Mesenchymal stem cell (in vitro differentiated cells and primary cell): ENCODE data around the gene SDF4. TPM values are rescaled to one million over a fixed set of nuclear protein-coding genes. Genes with fewer than 3 reads are reported as not detected.
A peak's percentile ranks its signal among the peaks of the same experiment; 100 is the strongest.

ENCODE experiments used
- DNase-seq: peaks from one replicate; pipeline ENCODE4 v3.0.0-alpha.2; 2013
- H2AFZ ChIP-seq: one replicate; pipeline ENCODE4 v1.6.1; 2013; ENCODE audit warnings: low read depth, mild to moderate bottlenecking, control low read depth, inconsistent platforms, low read length, moderate library complexity
- H2AK5ac ChIP-seq: 2 replicates; pipeline ENCODE4 v1.6.1; 2013; ENCODE audit warnings: low read length, moderate library complexity, mild to moderate bottlenecking, inconsistent platforms; ENCODE audit not compliant: severe bottlenecking
- H2BK120ac ChIP-seq: one replicate; pipeline ENCODE4 v1.6.1; 2013; ENCODE audit warnings: low read depth, mild to moderate bottlenecking, inconsistent platforms, low read length, moderate library complexity
- H2BK12ac ChIP-seq, 2 experiments: one replicate each; pipeline ENCODE4 v1.6.1; 2013; ENCODE audit warnings: inconsistent platforms in 2 of 2, low read length in 2 of 2, mild to moderate bottlenecking in 2 of 2, moderate library complexity in 2 of 2, control low read depth in 1 of 2
- H2BK15ac ChIP-seq: one replicate; pipeline ENCODE4 v1.6.1; 2013; ENCODE audit warnings: mild to moderate bottlenecking, low read depth, inconsistent platforms; ENCODE audit not compliant: poor library complexity, severe bottlenecking
- H2BK5ac ChIP-seq: 2 replicates; pipeline ENCODE4 v1.6.1; 2013; ENCODE audit warnings: low read depth, mild to moderate bottlenecking, low read length, control low read depth, inconsistent platforms; ENCODE audit not compliant: poor library complexity, severe bottlenecking
- H3K14ac ChIP-seq, 2 experiments: one replicate each; pipeline ENCODE4 v1.6.1; 2013; ENCODE audit warnings: inconsistent platforms in 2 of 2, low read length in 2 of 2, control low read depth in 1 of 2, mild to moderate bottlenecking in 1 of 2, moderate library complexity in 1 of 2
- H3K18ac ChIP-seq, 2 experiments: one replicate each; pipeline ENCODE4 v1.6.1; 2013; ENCODE audit warnings: inconsistent platforms in 2 of 2, low read length in 2 of 2, control low read depth in 1 of 2, low read depth in 1 of 2, mild to moderate bottlenecking in 1 of 2
- H3K23ac ChIP-seq, 2 experiments: one replicate each; pipeline ENCODE4 v1.6.1; 2013; ENCODE audit warnings: inconsistent platforms in 2 of 2, low read length in 2 of 2, mild to moderate bottlenecking in 2 of 2, moderate library complexity in 2 of 2, control low read depth in 1 of 2
- H3K27ac ChIP-seq: 2 replicates; pipeline ENCODE4 v1.5.1; 2013; ENCODE audit warnings: mild to moderate bottlenecking, moderate library complexity, low read length, control low read depth, inconsistent platforms; ENCODE audit not compliant: poor library complexity, severe bottlenecking
- H3K27me3 ChIP-seq, 2 experiments: 2 replicates each; pipeline versions ENCODE4 v1.6.1 to v1.7.0; 2013; ENCODE audit warnings: low read length in 2 of 2, mild to moderate bottlenecking in 2 of 2, moderate library complexity in 2 of 2, control low read depth in 1 of 2, inconsistent platforms in 1 of 2; ENCODE audit not compliant: control insufficient read depth in 1 of 2, insufficient read depth in 1 of 2
- H3K36me3 ChIP-seq, 2 experiments: 2 replicates each; pipeline versions ENCODE4 v1.6.1 to v1.7.0; 2013; ENCODE audit warnings: low read length in 2 of 2, control low read depth in 1 of 2, inconsistent platforms in 1 of 2, low read depth in 1 of 2, mild to moderate bottlenecking in 1 of 2; ENCODE audit not compliant: insufficient read depth in 2 of 2, control insufficient read depth in 1 of 2
- H3K4ac ChIP-seq, 2 experiments: one replicate each; pipeline ENCODE4 v1.6.1; 2013; ENCODE audit warnings: inconsistent platforms in 2 of 2, low read length in 2 of 2, mild to moderate bottlenecking in 2 of 2, moderate library complexity in 2 of 2, control low read depth in 1 of 2, low read depth in 1 of 2
- H3K4me1 ChIP-seq: 2 replicates; pipeline ENCODE4 v1.6.1; 2013; ENCODE audit warnings: low read depth, low read length, control low read depth; ENCODE audit not compliant: control insufficient read depth, insufficient read depth
- H3K4me2 ChIP-seq: 2 replicates; pipeline ENCODE4 v1.6.1; 2013; ENCODE audit warnings: low read length, mild to moderate bottlenecking, inconsistent platforms; ENCODE audit not compliant: poor library complexity, severe bottlenecking
- H3K4me3 ChIP-seq, 2 experiments: 2 replicates each; pipeline versions ENCODE4 v1.5.1 to v1.7.0; 2013; ENCODE audit warnings: low read length in 2 of 2, mild to moderate bottlenecking in 2 of 2, control low read depth in 1 of 2, low read depth in 1 of 2; ENCODE audit not compliant: insufficient read depth in 1 of 2
- H3K79me1 ChIP-seq: replicated peaks from 2 replicates; pipeline ENCODE4 v1.6.1; 2013; ENCODE audit warnings: mild to moderate bottlenecking, control low read depth, low read length, inconsistent platforms; ENCODE audit not compliant: poor library complexity, severe bottlenecking
- H3K9ac ChIP-seq: 2 replicates; pipeline ENCODE4 v1.7.0; 2013; ENCODE audit warnings: mild to moderate bottlenecking, low read length, moderate library complexity
- H3K9me3 ChIP-seq: 2 replicates; pipeline ENCODE4 v1.7.0; 2013; ENCODE audit warnings: mild to moderate bottlenecking, low read length; ENCODE audit not compliant: control insufficient read depth
- H4K8ac ChIP-seq: one replicate; pipeline ENCODE4 v1.6.1; 2013; ENCODE audit warnings: inconsistent platforms, mild to moderate bottlenecking, low read length, moderate library complexity
- H4K91ac ChIP-seq: one replicate; pipeline ENCODE4 v1.6.1; 2013; ENCODE audit warnings: mild to moderate bottlenecking, low read length, inconsistent platforms
- WGBS: methylation state at CpG from one replicate; pipeline ENCODE4 v1.1.7; 2013; ENCODE audit warnings: mixed read lengths; 5-methylcytosine and 5-hydroxymethylcytosine counted together
- small RNA-seq: library from polyadenylated mRNA; stranded (forward); fragments of <200 nt; extraction: miRNeasy Mini kit (QIAGEN cat#:217004); gene quantifications from one replicate; pipeline ENCODE3, GENCODE V24; 2013; ENCODE audit warnings: low read depth

The SDF4 gene

DNA sequence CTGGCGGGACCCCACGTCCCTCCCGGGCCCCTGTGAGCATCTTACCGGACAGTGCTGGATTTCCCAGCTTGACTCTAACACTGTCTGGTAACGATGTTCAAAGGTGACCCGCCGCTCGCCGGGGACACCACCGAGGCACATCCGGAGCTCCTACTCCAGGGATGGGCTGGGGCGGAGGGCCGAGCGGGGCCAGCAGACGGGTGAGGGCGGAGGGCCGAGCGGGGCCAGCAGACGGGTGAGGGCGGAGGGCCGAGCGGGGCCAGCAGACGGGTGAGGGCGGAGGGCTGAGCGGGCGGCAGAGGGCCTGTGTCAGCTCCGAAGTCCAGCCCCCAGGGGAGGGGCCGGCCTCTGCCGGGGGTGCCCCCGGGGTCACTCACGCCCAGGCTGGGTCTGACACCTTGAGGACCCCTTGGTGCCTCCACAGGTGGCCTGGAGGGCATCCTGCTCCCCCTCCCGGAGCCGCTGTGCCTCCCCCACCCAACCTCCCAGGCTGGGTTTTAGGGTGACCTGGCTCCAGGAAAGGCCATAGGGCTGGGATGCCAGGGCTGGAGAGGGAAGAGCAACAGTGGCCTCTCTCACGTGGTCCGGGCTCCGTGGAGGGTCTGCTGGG is 63.9 kb downstream of the SDF4 start:
- Histone ChIP-seq H3K9ac (no peak overlapping the region), H4K91ac (no peak overlapping the region), H3K4ac (no peak overlapping the region), H3K4me3 (no peak overlapping the region), H3K18ac (no peak overlapping the region), H3K14ac (no peak overlapping the region), H3K27me3 (peaks cover under 1 to 87% of the 10 kb centered on the region in 2 experiments), H2BK120ac (no peak overlapping the region), H2BK5ac (peak overlapping the region; percentile 53), H4K8ac (no peak overlapping the region), H2BK12ac (no peak overlapping the region), H3K4me1 (peaks cover 86% of the 10 kb centered on the region), H3K23ac (no peak overlapping the region), H3K4me2 (no peak overlapping the region), H3K36me3 (peaks cover 0 to 32% of the 10 kb centered on the region in 2 experiments), H3K79me1 (peaks cover 12% of the 10 kb centered on the region), H3K27ac (peak overlapping the region; percentile 1), H2AFZ (no peak overlapping the region), H3K9me3 (no peaks in the 10 kb centered on the region), H2AK5ac (peak overlapping the region; percentile 60), H2BK15ac (no peak overlapping the region)
- WGBS, result 93% methylated on average over 29 of the region's 36 CpGs
- DNase-seq, result no peak

DNA sequence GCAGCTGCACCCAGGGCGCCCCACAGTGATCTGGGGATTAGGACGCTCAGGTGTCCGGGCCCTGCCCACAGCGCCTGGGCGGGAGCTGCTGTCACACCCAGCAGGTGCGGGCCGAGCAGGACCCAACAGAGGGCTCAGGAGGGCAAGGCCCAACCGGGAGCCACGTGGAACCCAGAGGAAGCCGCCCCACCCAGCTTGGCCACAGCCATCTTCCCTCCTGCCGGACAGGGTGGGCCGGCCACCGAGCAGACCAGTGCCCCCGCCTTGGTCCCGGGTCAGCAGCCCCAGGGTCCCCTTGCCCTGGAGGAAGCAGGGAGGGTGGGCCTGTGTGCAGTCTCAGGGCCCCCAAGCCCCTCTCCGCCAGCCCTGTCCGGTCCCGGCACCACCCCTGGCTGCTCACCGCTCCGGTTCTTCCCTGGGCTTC is 64.4 kb downstream of the SDF4 start:
- no peaks in the 10 kb centered on the region for H3K9me3 ChIP-seq
- H3K27me3 ChIP-seq, result peaks cover 0 to 89% of the 10 kb centered on the region in 2 experiments
- H3K36me3 ChIP-seq, result peaks cover 0 to 33% of the 10 kb centered on the region in 2 experiments
- no peak overlapping the region for H4K8ac ChIP-seq
- H2BK120ac ChIP-seq, result no peak overlapping the region
- H3K79me1 ChIP-seq, result peaks cover 13% of the 10 kb centered on the region
- H4K91ac ChIP-seq, result no peak overlapping the region
- no peak overlapping the region for H3K18ac ChIP-seq
- H2AFZ ChIP-seq, result no peak overlapping the region
- H2AK5ac ChIP-seq, result peak overlapping the region; percentile 6
- no peak overlapping the region for H3K14ac ChIP-seq
- no peak overlapping the region for H3K4me2 ChIP-seq
- H3K9ac ChIP-seq, result no peak overlapping the region
- no peak overlapping the region for H2BK15ac ChIP-seq
- H3K4ac ChIP-seq, result no peak overlapping the region
- H3K27ac ChIP-seq, result no peak overlapping the region
- no peak for DNase-seq
- WGBS, result 91% methylated on average over 17 of the region's 20 CpGs
- peaks cover 91% of the 10 kb centered on the region for H3K4me1 ChIP-seq
- no peak overlapping the region for H2BK5ac ChIP-seq
- H2BK12ac ChIP-seq, result no peak overlapping the region
- H3K4me3 ChIP-seq, result no peak overlapping the region
- no peak overlapping the region for H3K23ac ChIP-seq

Small RNAs within 50 kb of the gene (small RNA-seq; reads per million reads assigned to genes)
- gene MIR200A, result not detected
- gene MIR200B, result 9.2 reads per million, percentile 77 among the genes with 10 or more reads in this experiment
- 1.4 reads per million for gene MIR429
